A549 (cell line): ENCODE measurements around the gene RXRA. TPM values are rescaled to one million over a fixed set of nuclear protein-coding genes. Genes with fewer than 3 reads are reported as not detected.

ENCODE experiments used
- ATAC-seq, 2 experiments: fragments of 200-7000 bp in 1 of 2; fragments of >200 bp in 1 of 2; cut with Nextera tagmentation in 1 of 2; cut with Tn5 transposase in 1 of 2; 3 replicates each; pipeline versions ENCODE4 v1.8.0 to v1.9.1; 2018 to 2020; ENCODE audit warnings: mild to moderate bottlenecking in 1 of 2, moderate library complexity in 1 of 2
- CTCF ChIA-PET: fragments of 300-600 bp; sonication (Branson Sonifier 250); formaldehyde crosslinking; extraction: SDS; loops from one replicate; lab custom pipeline; 2021; ENCODE audit warnings: antibody characterized with exemption, inconsistent platforms; lab: Yijun Ruan, JAX
- POLR2A ChIA-PET: fragments of 350-600 bp; formaldehyde crosslinking; extraction: SDS; loops from one replicate; lab custom pipeline; 2021; ENCODE audit warnings: antibody characterized with exemption, inconsistent platforms; lab: Yijun Ruan, JAX
- DNase-seq, 2 experiments: peaks; one replicate each; pipeline versions ENCODE4 v3.0.0 to v3.0.0-alpha.2; 2011 to 2016; ENCODE audit warnings: low read depth in 1 of 2, low spot score in 1 of 2
- FAIRE-seq: peaks from 2 replicates; lab custom pipeline; 2011; peaks lifted over from hg19 to GRCh38; lab: Jason Lieb, UNC
- H3K27ac ChIP-seq, 2 experiments: fragments of >200 bp; sonication (Bioruptor Twin); formaldehyde crosslinking; 3 replicates each; pipeline ENCODE4 v1.5.1; 2016 to 2017
- H3K4me1 ChIP-seq: fragments of >200 bp; sonication (Bioruptor Twin); formaldehyde crosslinking; 3 replicates; pipeline ENCODE4 v1.6.1; 2016
- H3K4me2 ChIP-seq: fragments of >200 bp; sonication (Bioruptor Twin); formaldehyde crosslinking; 3 replicates; pipeline ENCODE4 v1.6.1; 2016
- H3K4me3 ChIP-seq: fragments of >200 bp; sonication (Bioruptor Twin); formaldehyde crosslinking; 3 replicates; pipeline ENCODE4 v1.5.1; 2016
- H3K9me3 ChIP-seq: fragments of >200 bp; sonication (Bioruptor Twin); formaldehyde crosslinking; 3 replicates; pipeline ENCODE4 v1.6.1; 2016
- BHLHE40 ChIP-seq: IDR thresholded peaks from 2 replicates; pipeline ENCODE4 v1.6.1; 2012; ENCODE audit warnings: low read depth, low read length, inconsistent platforms
- CBX2 ChIP-seq: fragments of 200-600 bp; sonication (generic); IDR thresholded peaks from 2 replicates; pipeline ENCODE4 v1.6.1; 2016; ENCODE audit warnings: low read depth, mild to moderate bottlenecking, borderline replicate concordance
- EHF ChIP-seq: fragments of 250-450 bp; sonication (Bioruptor Pico); IDR thresholded peaks from 2 replicates; pipeline ENCODE4 v1.5.0; 2020; ENCODE audit warnings: mild to moderate bottlenecking
- EHMT2 ChIP-seq: fragments of 200-600 bp; sonication (generic); IDR thresholded peaks from 2 replicates; pipeline ENCODE4 v1.6.1; 2016; ENCODE audit warnings: antibody characterized with exemption, low read depth, mild to moderate bottlenecking, moderate library complexity
- ELK1 ChIP-seq: fragments of 150-350 bp; IDR thresholded peaks from 2 replicates; pipeline ENCODE4 v1.6.1; 2014; ENCODE audit warnings: low read depth, mild to moderate bottlenecking, low read length
- EP300 ChIP-seq, 2 experiments: fragments of >200 bp; sonication (Bioruptor Twin); formaldehyde crosslinking; IDR thresholded peaks; 2 replicates in 1 of 2; 3 replicates in 1 of 2; pipeline ENCODE4 v1.6.1; 2016 to 2017
- HDAC2 ChIP-seq: fragments of 200-600 bp; sonication (generic); IDR thresholded peaks from 2 replicates; pipeline ENCODE4 v1.6.1; 2016
- HOXA7 ChIP-seq: fragments of 250-450 bp; sonication (Bioruptor Pico); IDR thresholded peaks from 2 replicates; pipeline ENCODE4 v1.5.0; 2020; ENCODE audit warnings: mild to moderate bottlenecking, moderate library complexity
- HOXB13 ChIP-seq: fragments of 250-450 bp; sonication (Bioruptor Pico); IDR thresholded peaks from 2 replicates; pipeline ENCODE4 v1.5.0; 2020; ENCODE audit warnings: low read depth, mild to moderate bottlenecking, moderate library complexity
- MAFK ChIP-seq: fragments of 450-650 bp; IDR thresholded peaks from 2 replicates; pipeline ENCODE4 v1.6.1; 2014; ENCODE audit not compliant: partially characterized antibody
- MAZ ChIP-seq: fragments of 150-350 bp; IDR thresholded peaks from 2 replicates; pipeline ENCODE4 v1.6.1; 2014; ENCODE audit warnings: antibody characterized with exemption, low read depth, low read length, borderline replicate concordance
- NFE2L2 ChIP-seq: fragments of 150-350 bp; conservative IDR thresholded peaks from 2 replicates; pipeline ENCODE4 v1.6.1; 2014; ENCODE audit warnings: low read length
- NR3C1 ChIP-seq: fragments of >200 bp; sonication (Bioruptor Twin); formaldehyde crosslinking; IDR thresholded peaks from 3 replicates; pipeline ENCODE4 v1.6.1; 2017
- RARB ChIP-seq: fragments of 250-450 bp; sonication (Bioruptor Pico); IDR thresholded peaks from 2 replicates; pipeline ENCODE4 v1.8.0; 2021; ENCODE audit warnings: mild to moderate bottlenecking, moderate library complexity
- REST ChIP-seq: fragments of 200-600 bp; sonication (generic); IDR thresholded peaks from 2 replicates; pipeline ENCODE4 v1.6.1; 2016; ENCODE audit warnings: antibody characterized with exemption, mild to moderate bottlenecking, moderate library complexity
- RNF2 ChIP-seq: fragments of 200-600 bp; sonication (generic); IDR thresholded peaks from 2 replicates; pipeline ENCODE4 v1.6.1; 2016; ENCODE audit warnings: low read depth, mild to moderate bottlenecking, antibody characterized with exemption, moderate library complexity, borderline replicate concordance
- SMC3 ChIP-seq: fragments of >200 bp; sonication (Bioruptor Twin); formaldehyde crosslinking; IDR thresholded peaks from 3 replicates; pipeline ENCODE4 v1.6.1; 2018; ENCODE audit warnings: inconsistent platforms
- SREBF2 ChIP-seq: fragments of 450-650 bp; IDR thresholded peaks from 2 replicates; pipeline ENCODE4 v1.6.1; 2014; ENCODE audit warnings: mild to moderate bottlenecking, moderate library complexity
- USF2 ChIP-seq: fragments of 450-650 bp; IDR thresholded peaks from 2 replicates; pipeline ENCODE4 v1.6.1; 2014; ENCODE audit warnings: antibody characterized with exemption
- ZC3H11A ChIP-seq: fragments of 450-650 bp; IDR thresholded peaks from 2 replicates; pipeline ENCODE4 v1.6.1; 2014; ENCODE audit warnings: antibody characterized with exemption, mild to moderate bottlenecking
- WGBS: methylation state at CpG from one replicate; pipeline ENCODE4 v1.1.6; 2017; ENCODE audit errors: missing lambda C conversion rate; 5-methylcytosine and 5-hydroxymethylcytosine counted together
- polyA plus RNA-seq, 4 experiments: library from polyadenylated mRNA; depleted of rRNA in 3 of 4; stranded (reverse); fragments of >200 nt; fragmentation: RNase III in 1 of 4; extraction: RNeasy Plus Mini Kit Qiagen cat#74134 plus additional on column Dnase treatment in 1 of 4; gene quantifications; 2 replicates in 3 of 4; 3 replicates in 1 of 4; pipeline ENCODE4 v1.2.3, GENCODE V29; 2011 to 2017
- TF ChIP-seq, protein P1 (sequence below): fragments of >200 bp; sonication (Bioruptor Twin); formaldehyde crosslinking; IDR thresholded peaks from 3 replicates; pipeline ENCODE4 v1.5.1; 2016
- TF ChIP-seq, protein P2 (sequence below): IDR thresholded peaks from 2 replicates; pipeline ENCODE4 v1.6.1; 2012
- TF ChIP-seq, protein P3 (sequence below): fragments of 250-450 bp; sonication (Bioruptor Pico); IDR thresholded peaks from 2 replicates; pipeline ENCODE4 v1.5.0; 2020; ENCODE audit warnings: low read depth, mild to moderate bottlenecking, moderate library complexity

The RXRA gene
- polyA plus RNA-seq, 2 of the 4 experiments (the other 2 are of a cell fraction): 6.6 to 23.9 TPM

GRCh38 chr9:134398756-134399155 lies 72.5 kb downstream of the RXRA start:
- ATAC-seq: no peak
- CTCF ChIA-PET: interaction anchor here (0.9 to 3.4 kb wide), 8 partner anchors 8 to 44 kb away, joined by 3 to 16 read pairs (median 6); no protein-coding TSS in a partner anchor
- peaks cover 11% of the 10 kb centered on the region for H3K9me3 ChIP-seq
- H3K4me2 ChIP-seq: no peak overlapping the region
- DNase-seq: no peak
- WGBS: 83% methylated on average over 3 of the region's 5 CpGs
- POLR2A ChIA-PET: no interaction called here
- no peak for FAIRE-seq
- TF ChIP-seq BHLHE40: no peak
- TF ChIP-seq HOXA7: no peak
- peak; percentile 89 for TF ChIP-seq NFE2L2
- no peak for TF ChIP-seq USF2
- TF ChIP-seq REST: no peak
- no peak for TF ChIP-seq SMC3
- TF ChIP-seq MAFK: peak; percentile 80
- no peak overlapping the region for H3K4me3 ChIP-seq
- H3K4me1 ChIP-seq: peaks cover 11% of the 10 kb centered on the region; the same call in 2 of the 3 replicates
- peak overlapping the region; percentile 33 to 51; a peak in 5 of 6 replicates for H3K27ac ChIP-seq

- Histone ChIP-seq H3K4me2 (no peak overlapping the region), H3K27ac (no peak overlapping the region), H3K4me1 (peaks cover 14% of the 10 kb centered on the region; the same call in 2 of the 3 replicates)
- ATAC-seq (0 out of 6 replicates have a peak, but pooled peaks of 1 of the 2 experiments have one; percentile 11), DNase-seq (peak in 1 of 2 experiments; percentile 76)
- 100% methylated on average over 2 of the region's 2 CpGs for WGBS
- no peak for TF ChIP-seq HDAC2
- TF ChIP-seq, protein P1, sequence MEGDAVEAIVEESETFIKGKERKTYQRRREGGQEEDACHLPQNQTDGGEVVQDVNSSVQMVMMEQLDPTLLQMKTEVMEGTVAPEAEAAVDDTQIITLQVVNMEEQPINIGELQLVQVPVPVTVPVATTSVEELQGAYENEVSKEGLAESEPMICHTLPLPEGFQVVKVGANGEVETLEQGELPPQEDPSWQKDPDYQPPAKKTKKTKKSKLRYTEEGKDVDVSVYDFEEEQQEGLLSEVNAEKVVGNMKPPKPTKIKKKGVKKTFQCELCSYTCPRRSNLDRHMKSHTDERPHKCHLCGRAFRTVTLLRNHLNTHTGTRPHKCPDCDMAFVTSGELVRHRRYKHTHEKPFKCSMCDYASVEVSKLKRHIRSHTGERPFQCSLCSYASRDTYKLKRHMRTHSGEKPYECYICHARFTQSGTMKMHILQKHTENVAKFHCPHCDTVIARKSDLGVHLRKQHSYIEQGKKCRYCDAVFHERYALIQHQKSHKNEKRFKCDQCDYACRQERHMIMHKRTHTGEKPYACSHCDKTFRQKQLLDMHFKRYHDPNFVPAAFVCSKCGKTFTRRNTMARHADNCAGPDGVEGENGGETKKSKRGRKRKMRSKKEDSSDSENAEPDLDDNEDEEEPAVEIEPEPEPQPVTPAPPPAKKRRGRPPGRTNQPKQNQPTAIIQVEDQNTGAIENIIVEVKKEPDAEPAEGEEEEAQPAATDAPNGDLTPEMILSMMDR: peak; percentile 36
- TF ChIP-seq, all 56 proteins: peak for 1
- CTCF ChIA-PET: interaction anchor here (0.6 to 3.4 kb wide), 9 partner anchors 7 to 43 kb away, joined by 3 to 13 read pairs (median 4); no protein-coding TSS in a partner anchor
- peaks cover 11% of the 10 kb centered on the region for H3K9me3 ChIP-seq
- POLR2A ChIA-PET: interaction anchor here (0.8 kb wide), 1 partner anchor 21 kb away, joined by 3 read pairs; no protein-coding TSS in a partner anchor
- no peak overlapping the region for H3K4me3 ChIP-seq
- no peak for FAIRE-seq
Measured at GRCh38 chr9:134399435-134400056, 73.3 kb downstream of the RXRA start.

GRCh38 chr9:134400283-134400682 lies 74.0 kb downstream of the RXRA start:
- Histone ChIP-seq H3K4me2 (no peak overlapping the region), H3K4me1 (peaks cover 20% of the 10 kb centered on the region), H3K9me3 (peaks cover 11% of the 10 kb centered on the region), H3K27ac (peak overlapping the region in 1 of 2 experiments; percentile 15; a peak in 2 of 6 replicates), H3K4me3 (no peak overlapping the region)
- no peak for ATAC-seq
- no peak for DNase-seq
- no peak for FAIRE-seq
- ChIA-PET POLR2A (interaction anchor here (0.8 kb wide), 1 partner anchor 22 kb away, joined by 3 read pairs; no protein-coding TSS in a partner anchor), CTCF (interaction anchor here (0.6 to 3.4 kb wide), 5 partner anchors 8 to 43 kb away, joined by 3 to 13 read pairs (median 7); no protein-coding TSS in a partner anchor)
- 98% methylated on average over 10 of the region's 10 CpGs for WGBS
- TF ChIP-seq NFE2L2 (no peak), EHF (CRISPR knock-in tag) (no peak), MAZ (no peak), ELK1 (no peak), EHMT2 (no peak), RARB (CRISPR knock-in tag) (no peak), NR3C1 (no peak), HOXB13 (CRISPR knock-in tag) (no peak), EP300 (IDR thresholded peaks at IDR 0.05) (no peak), ZC3H11A (no peak), SREBF2 (no peak), SMC3 (no peak), CBX2 (no peak), RNF2 (no peak)
- TF ChIP-seq, protein P2, sequence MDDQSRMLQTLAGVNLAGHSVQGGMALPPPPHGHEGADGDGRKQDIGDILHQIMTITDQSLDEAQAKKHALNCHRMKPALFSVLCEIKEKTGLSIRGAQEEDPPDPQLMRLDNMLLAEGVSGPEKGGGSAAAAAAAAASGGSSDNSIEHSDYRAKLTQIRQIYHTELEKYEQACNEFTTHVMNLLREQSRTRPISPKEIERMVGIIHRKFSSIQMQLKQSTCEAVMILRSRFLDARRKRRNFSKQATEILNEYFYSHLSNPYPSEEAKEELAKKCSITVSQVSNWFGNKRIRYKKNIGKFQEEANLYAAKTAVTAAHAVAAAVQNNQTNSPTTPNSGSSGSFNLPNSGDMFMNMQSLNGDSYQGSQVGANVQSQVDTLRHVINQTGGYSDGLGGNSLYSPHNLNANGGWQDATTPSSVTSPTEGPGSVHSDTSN: no peak
- TF ChIP-seq, protein P3, sequence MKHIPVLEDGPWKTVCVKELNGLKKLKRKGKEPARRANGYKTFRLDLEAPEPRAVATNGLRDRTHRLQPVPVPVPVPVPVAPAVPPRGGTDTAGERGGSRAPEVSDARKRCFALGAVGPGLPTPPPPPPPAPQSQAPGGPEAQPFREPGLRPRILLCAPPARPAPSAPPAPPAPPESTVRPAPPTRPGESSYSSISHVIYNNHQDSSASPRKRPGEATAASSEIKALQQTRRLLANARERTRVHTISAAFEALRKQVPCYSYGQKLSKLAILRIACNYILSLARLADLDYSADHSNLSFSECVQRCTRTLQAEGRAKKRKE (CRISPR knock-in tag): no peak
